Activated T-helper 2 cell treated with anti-CD3 and anti-CD28 coated beads, Interferon-gamma antibody, Interleukin-2, Interleukin-4, amounts not matched to agents 10 μg/mL and 5 μg/mL and 100 μg/mL, durations not matched to agents 14 hours and 24 hours and 36 hours (primary cell): ENCODE results near the gene ZNF419. TPM values are rescaled to one million over a fixed set of nuclear protein-coding genes. Genes with fewer than 3 reads are reported as not detected.
"Not testable (repeated sequence)": the region's sequence is repeated elsewhere in the genome, so short reads cannot be mapped to it uniquely, and the experiment has no call there.

Source experiments
- DNase-seq: peaks from one replicate; pipeline ENCODE4 v3.0.0; 2021; ENCODE audit warnings: low spot score
- H3K27ac Mint-ChIP-seq: one replicate; pipeline ENCODE4 v1.8.0; 2021; ENCODE audit warnings: mixed read lengths
- H3K27me3 Mint-ChIP-seq: one replicate; pipeline ENCODE4 v1.8.0; 2021; ENCODE audit warnings: low read depth, mixed read lengths
- H3K36me3 Mint-ChIP-seq: one replicate; pipeline ENCODE4 v1.8.0; 2021; ENCODE audit warnings: low read depth, mixed read lengths
- H3K4me1 Mint-ChIP-seq: one replicate; pipeline ENCODE4 v1.8.0; 2021; ENCODE audit warnings: low read depth, mixed read lengths
- H3K4me3 Mint-ChIP-seq: one replicate; pipeline ENCODE4 v1.8.0; 2021; ENCODE audit warnings: low read depth, mild to moderate bottlenecking, moderate library complexity, mixed read lengths
- H3K9me3 Mint-ChIP-seq: one replicate; pipeline ENCODE4 v1.8.0; 2021; ENCODE audit warnings: mixed read lengths
- intact Hi-C: fragments of 100-400 bp; cut with micrococcal nuclease; formaldehyde crosslinking; loops from one replicate; pipeline ENCODE4 v1.15.1; 2023
- total RNA-seq: library from RNA; stranded (reverse); gene quantifications from 2 replicates; pipeline ENCODE4 v1.2.3, GENCODE V29; 2022

The ZNF419 gene
- total RNA-seq, 1 donor from 2014 or later, result 4.8 TPM

DNA sequence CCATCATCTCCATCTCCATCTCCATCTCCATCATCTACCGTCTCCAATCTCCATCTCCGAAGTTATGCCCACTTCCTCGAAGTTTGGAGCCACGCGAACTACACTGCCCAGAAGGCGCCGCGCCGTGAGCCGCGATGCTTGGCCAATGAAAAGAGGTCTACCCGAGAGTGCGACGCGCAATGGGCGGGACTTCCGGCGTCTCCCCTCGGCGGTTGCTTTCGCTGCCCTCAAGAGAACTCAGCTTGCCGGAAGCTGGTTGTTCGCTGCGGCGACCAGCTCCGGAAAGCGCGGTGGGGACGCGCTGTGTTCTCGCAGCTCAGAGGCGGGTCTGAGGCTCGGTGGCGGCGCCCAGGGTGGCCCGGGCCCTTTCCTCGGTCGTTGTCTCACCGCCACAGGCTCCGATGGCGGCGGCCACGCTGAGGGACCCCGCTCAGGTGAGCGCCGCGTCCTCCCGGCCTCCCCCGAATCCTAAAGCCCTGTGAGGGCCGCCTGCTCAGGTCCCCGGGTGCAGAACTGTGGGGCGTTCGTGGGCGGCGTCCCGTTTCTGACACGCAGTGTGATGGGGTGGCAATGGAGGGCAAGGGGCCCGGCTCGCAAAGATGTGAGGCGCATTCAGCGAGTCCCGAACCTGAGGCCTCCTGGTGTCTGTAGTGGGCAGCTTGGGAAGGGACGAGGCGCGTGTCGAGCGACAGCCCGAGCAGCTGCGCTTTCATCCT lies 12.3 kb downstream of the ZNF419 start, which contains the start of gene ZNF773:
ZNF773 (plus strand) TSS at position 259 of the 716 bp plus-strand sequence; CDS start at position 402, 143 bp downstream.
- peaks cover 16% of the 10 kb centered on the region for H3K4me1 Mint-ChIP-seq
- H3K36me3 Mint-ChIP-seq, result peaks cover 53% of the 10 kb centered on the region
- not testable (repeated sequence) for H3K27me3 Mint-ChIP-seq
- peak within 1 kb of the TSS; percentile 76 for H3K4me3 Mint-ChIP-seq
- intact Hi-C loops, result loop anchor here (1.0 kb wide), 1 partner anchor 13 kb away; the partner anchor contains the start of gene ZNF419
- DNase-seq, result peak; percentile 93
- peak within 1 kb of the TSS; percentile 47 for H3K27ac Mint-ChIP-seq
- H3K9me3 Mint-ChIP-seq, result peaks cover 60% of the 10 kb centered on the region

DNA sequence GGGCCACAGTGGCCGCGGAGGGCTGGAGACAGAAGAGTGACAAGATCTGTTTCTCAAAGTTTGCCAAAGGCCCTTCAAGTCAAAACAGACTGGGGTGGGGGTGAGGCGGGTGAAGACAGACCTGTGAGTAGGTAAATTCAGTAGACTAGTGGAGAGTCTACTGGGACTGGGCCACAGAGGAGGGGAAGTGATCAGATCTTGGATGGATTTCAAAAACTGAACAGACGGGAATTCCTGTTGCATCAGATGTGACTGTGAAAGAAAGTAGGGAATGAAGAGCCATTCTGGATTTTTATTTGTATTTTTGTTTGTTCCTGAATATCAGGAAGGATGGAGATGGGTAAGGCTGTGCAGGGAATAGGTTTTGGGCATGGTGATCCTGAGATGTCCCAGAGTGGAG lies 12.8 kb downstream of the ZNF419 start:
- H3K36me3 Mint-ChIP-seq, result peaks cover 56% of the 10 kb centered on the region
- peaks cover 60% of the 10 kb centered on the region for H3K9me3 Mint-ChIP-seq
- H3K4me3 Mint-ChIP-seq, result peak overlapping the region; percentile 76
- intact Hi-C loops, DNase-seq, H3K27me3 Mint-ChIP-seq: not testable (repeated sequence)
- peaks cover 16% of the 10 kb centered on the region for H3K4me1 Mint-ChIP-seq
- peak overlapping the region; percentile 8 for H3K27ac Mint-ChIP-seq

DNA sequence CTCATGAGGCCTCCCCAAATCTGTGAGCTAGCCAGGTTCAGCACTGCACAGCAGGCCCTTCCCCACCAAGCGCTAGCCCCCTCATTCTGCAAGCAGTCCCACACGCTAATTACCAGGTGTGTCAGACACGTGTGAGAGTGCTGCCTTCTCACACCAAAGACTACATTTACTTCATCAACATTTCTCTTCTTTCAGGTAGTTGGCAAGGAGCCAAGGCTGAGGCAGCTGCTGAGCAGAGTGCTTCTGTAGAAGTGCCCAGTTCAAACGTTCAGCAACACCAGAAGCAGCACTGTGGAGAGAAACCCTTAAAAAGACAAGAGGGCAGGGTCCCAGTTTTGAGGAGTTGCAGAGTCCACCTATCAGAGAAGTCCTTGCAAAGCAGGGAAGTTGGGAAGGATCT lies 18.6 kb downstream of the ZNF419 start:
- intact Hi-C loops, result no loop called here
- peaks cover 71% of the 10 kb centered on the region for H3K9me3 Mint-ChIP-seq
- no peak overlapping the region for H3K4me3 Mint-ChIP-seq
- H3K27me3 Mint-ChIP-seq, result no peaks in the 10 kb centered on the region
- H3K4me1 Mint-ChIP-seq, result peaks cover 2% of the 10 kb centered on the region
- H3K27ac Mint-ChIP-seq, result no peak overlapping the region
- H3K36me3 Mint-ChIP-seq, result peaks cover 78% of the 10 kb centered on the region
- no peak for DNase-seq

DNA sequence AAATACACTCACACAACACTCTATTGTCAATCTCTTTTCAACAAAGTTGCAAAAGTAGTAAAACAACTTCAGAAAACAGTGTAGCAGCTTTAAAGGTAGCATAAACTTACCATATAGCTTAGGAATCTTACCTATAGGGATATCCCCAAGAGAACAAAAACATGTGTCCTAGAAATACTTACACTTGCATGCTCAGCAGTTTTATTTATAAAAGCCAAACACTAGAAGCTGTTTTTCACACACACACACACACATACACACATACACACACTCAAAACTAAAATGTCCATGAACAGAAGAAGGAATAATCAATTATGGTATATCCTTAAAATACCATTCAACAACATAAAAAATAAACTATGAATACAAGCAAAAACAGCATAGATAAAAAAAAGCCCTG lies 23.9 kb downstream of the ZNF419 start:
- no peaks in the 10 kb centered on the region for H3K4me1 Mint-ChIP-seq
- no peak for DNase-seq
- intact Hi-C loops, result no loop called here
- H3K27me3 Mint-ChIP-seq, result no peaks in the 10 kb centered on the region
- H3K4me3 Mint-ChIP-seq, result no peak overlapping the region
- no peak overlapping the region for H3K27ac Mint-ChIP-seq
- H3K36me3 Mint-ChIP-seq, result peaks cover 60% of the 10 kb centered on the region
- H3K9me3 Mint-ChIP-seq, result peaks cover 70% of the 10 kb centered on the region

DNA sequence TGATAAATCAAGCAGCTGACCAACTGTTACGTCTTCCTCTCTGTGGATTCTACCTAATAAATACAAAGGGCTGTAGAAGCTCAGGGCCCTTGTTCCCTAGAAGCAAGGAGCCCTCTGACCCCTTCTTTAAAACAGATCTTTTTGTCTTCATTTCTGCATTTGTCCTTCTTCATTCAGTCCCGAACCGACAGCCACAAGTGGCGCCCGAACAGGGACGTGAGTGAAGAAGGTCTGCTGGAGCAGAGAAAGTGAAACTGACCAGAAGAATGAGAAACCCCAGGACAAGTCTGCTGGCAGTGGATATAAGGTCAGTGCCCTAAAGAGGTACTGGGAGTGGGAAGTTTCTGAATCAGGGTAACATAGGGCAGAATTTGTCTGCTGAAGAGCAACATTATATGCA lies 25.3 kb downstream of the ZNF419 start:
- Mint-ChIP-seq H3K27ac (no peak overlapping the region), H3K4me1 (no peaks in the 10 kb centered on the region), H3K4me3 (no peak overlapping the region), H3K9me3 (peaks cover 69% of the 10 kb centered on the region), H3K36me3 (peaks cover 49% of the 10 kb centered on the region), H3K27me3 (no peaks in the 10 kb centered on the region)
- no peak for DNase-seq
- intact Hi-C loops, result no loop called here

DNA sequence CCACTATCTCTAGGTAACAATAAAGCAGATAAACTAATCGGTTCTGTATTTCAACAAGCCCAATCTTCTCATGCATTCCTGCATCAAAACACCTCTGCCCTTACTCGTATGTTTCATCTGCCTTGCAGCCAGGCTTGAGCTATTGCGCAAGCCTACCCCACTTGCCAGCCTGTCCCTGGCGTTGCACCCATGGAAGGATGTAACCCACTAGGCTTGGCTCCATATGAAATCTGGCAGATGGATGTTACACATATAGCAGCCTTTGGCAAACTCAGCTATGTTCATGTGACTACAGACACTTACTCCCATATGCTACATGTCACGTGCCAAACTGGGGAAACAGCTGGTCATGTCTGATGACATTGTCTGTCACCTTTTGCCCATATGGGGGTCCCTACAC lies 27.7 kb downstream of the ZNF419 start:
- no peaks in the 10 kb centered on the region for H3K27me3 Mint-ChIP-seq
- H3K9me3 Mint-ChIP-seq, result peaks cover 61% of the 10 kb centered on the region
- peaks cover 38% of the 10 kb centered on the region for H3K36me3 Mint-ChIP-seq
- intact Hi-C loops, result no loop called here
- no peak overlapping the region for H3K27ac Mint-ChIP-seq
- no peak for DNase-seq
- H3K4me1 Mint-ChIP-seq, result no peaks in the 10 kb centered on the region
- H3K4me3 Mint-ChIP-seq, result no peak overlapping the region

DNA sequence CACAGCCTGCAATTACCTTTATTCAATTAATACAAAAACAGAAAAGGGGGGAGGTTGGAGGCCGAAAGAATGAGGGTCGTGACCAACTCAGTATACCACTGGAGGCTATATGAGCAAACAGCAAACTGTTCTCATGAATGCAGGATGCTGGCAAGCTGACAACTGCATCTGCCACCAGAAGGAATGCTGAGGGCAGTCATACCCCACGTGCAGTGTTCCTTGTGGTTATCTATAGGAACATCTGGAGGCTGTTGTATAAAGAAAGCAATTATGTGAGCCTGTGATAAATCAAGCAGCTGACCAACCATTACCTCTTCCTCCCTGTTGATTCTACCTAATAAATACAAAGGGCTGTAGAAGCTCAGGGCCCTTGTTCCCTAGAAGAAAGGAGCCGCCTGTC lies 30.5 kb downstream of the ZNF419 start:
- H3K4me1 Mint-ChIP-seq, H3K4me3 Mint-ChIP-seq, DNase-seq, H3K27me3 Mint-ChIP-seq, intact Hi-C loops, H3K27ac Mint-ChIP-seq: not testable (repeated sequence)
- H3K36me3 Mint-ChIP-seq, result peaks cover 30% of the 10 kb centered on the region
- H3K9me3 Mint-ChIP-seq, result peaks cover 58% of the 10 kb centered on the region

DNA sequence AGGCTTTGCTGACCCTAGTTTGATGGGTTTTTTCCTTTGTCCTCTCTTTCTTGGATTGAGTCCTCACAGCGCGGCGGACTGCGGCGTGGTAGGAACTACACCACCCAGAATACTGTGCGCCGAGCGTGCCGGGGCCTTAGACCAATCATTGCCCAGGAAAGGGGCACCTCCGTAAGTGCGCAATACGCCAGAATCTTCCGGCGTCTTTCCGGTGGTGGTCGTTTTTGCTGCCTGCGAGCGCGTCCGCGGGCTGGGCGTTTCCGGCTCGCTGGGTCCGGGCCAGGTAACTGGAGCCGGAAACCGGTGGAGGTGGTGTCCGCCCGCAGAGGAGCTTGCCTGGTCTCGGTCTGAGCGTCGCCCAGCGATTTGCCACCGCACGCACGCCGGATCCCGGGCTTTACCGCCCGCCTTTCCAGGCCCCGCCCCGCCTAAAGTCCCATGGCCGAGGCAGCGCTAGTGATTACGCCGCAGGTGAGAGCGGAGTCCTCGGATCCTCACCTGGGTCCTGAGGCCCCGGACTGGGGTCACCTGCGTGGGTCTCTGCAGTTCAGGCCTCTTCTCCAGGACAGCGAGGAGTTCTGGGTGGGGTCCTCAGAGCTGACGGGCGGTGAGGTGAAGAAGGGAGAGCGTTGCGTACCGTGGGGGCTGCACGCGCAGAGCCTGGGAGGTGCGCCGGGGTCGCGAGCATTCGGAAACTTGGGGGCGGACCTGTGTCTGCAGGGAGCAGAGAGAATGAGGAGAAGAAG lies 39.8 kb downstream of the ZNF419 start, which contains the start of gene ZNF549:
ZNF549 (plus strand) TSS at position 221 of the 746 bp plus-strand sequence; CDS start at position 439, 218 bp downstream.
- Mint-ChIP-seq H3K27ac (peak within 1 kb of the TSS; percentile 78), H3K4me3 (peak within 1 kb of the TSS; percentile 97), H3K36me3 (peaks cover 42% of the 10 kb centered on the region), H3K4me1 (peaks cover 15% of the 10 kb centered on the region), H3K9me3 (peaks cover 74% of the 10 kb centered on the region), H3K27me3 (no peaks in the 10 kb centered on the region)
- intact Hi-C loops, result loop anchor here (1.0 to 5.0 kb wide), 5 partner anchors 32 to 138 kb away; partner anchors contain the start of genes ZNF17, ZNF419, ZNF548 and ZNF550
- DNase-seq, result peak; percentile 84

DNA sequence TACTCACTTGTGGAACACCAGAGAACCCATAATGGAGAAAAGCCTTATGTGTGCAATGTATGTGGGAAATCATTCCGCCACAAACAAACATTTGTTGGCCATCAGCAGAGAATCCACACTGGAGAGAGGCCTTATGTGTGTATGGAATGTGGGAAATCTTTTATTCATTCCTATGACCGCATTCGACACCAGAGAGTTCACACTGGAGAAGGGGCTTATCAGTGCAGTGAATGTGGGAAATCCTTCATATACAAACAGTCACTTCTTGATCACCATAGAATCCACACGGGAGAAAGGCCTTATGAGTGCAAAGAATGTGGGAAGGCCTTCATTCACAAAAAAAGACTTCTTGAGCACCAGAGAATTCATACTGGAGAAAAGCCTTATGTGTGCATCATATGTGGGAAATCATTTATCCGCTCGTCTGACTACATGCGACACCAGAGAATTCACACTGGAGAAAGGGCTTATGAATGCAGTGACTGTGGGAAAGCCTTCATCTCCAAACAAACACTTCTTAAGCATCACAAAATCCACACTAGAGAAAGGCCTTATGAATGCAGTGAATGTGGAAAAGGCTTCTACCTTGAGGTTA lies 50.5 kb downstream of the ZNF419 start:
- Mint-ChIP-seq H3K27me3 (no peaks in the 10 kb centered on the region), H3K36me3 (peaks cover 98% of the 10 kb centered on the region), H3K4me1 (no peaks in the 10 kb centered on the region), H3K27ac (no peak overlapping the region), H3K9me3 (peaks cover 96% of the 10 kb centered on the region), H3K4me3 (no peak overlapping the region)
- DNase-seq, result no peak
- intact Hi-C loops, result no loop called here

Other genes starting within 250 kb of the ZNF419 start
- gene ZNF805, start 247.1 kb upstream of the ZNF419 start, total RNA-seq, result 6.6 and 6.9 TPM in 2 replicates
- gene ZNF460, start 207.3 kb upstream of the ZNF419 start, total RNA-seq, result 35.8 and 40.2 TPM in 2 replicates
- gene ZNF543, start 167.3 kb upstream of the ZNF419 start, total RNA-seq, result 4.6 and 5.1 TPM in 2 replicates
- 5.2 and 6.5 TPM in 2 replicates for gene ZNF304, start 136.5 kb upstream of the ZNF419 start, total RNA-seq
- 3.8 and 4.1 TPM in 2 replicates for gene TRAPPC2B, start 124.2 kb upstream of the ZNF419 start, total RNA-seq
- gene ZNF547, start 124.2 kb upstream of the ZNF419 start, total RNA-seq, result 1.3 and 2.0 TPM in 2 replicates
- gene ZNF548, start 97.9 kb upstream of the ZNF419 start, total RNA-seq, result 10.5 and 12.5 TPM in 2 replicates
- gene ZNF17, start 76.6 kb upstream of the ZNF419 start, total RNA-seq, result 7.7 and 9.3 TPM in 2 replicates
- gene ZNF749, start 52.4 kb upstream of the ZNF419 start, total RNA-seq, result 21.0 and 21.5 TPM in 2 replicates
- 0.09 TPM in 1 of 2 replicates, not detected in the other for gene VN1R1, start 30.6 kb upstream of the ZNF419 start, total RNA-seq
- 2.0 and 2.3 TPM in 2 replicates for gene ZNF772, start 10.2 kb upstream of the ZNF419 start, total RNA-seq
- 4.5 and 6.0 TPM in 2 replicates for gene ZNF773, start 12.2 kb downstream of the ZNF419 start, total RNA-seq
- gene ZNF549, start 39.6 kb downstream of the ZNF419 start, total RNA-seq, result 3.5 and 4.1 TPM in 2 replicates
- 6.9 and 7.7 TPM in 2 replicates for gene ZNF550, start 72.1 kb downstream of the ZNF419 start, total RNA-seq
- gene ZNF416, start 91.2 kb downstream of the ZNF419 start, total RNA-seq, result 2.9 and 3.5 TPM in 2 replicates
- 2.4 and 2.8 TPM in 2 replicates for gene ZIK1, start 96.4 kb downstream of the ZNF419 start, total RNA-seq
- 4.1 and 5.2 TPM in 2 replicates for gene ZNF530, start 112.1 kb downstream of the ZNF419 start, total RNA-seq
- gene ZNF134, start 126.5 kb downstream of the ZNF419 start, total RNA-seq, result 7.9 and 8.5 TPM in 2 replicates
- 9.6 and 10.6 TPM in 2 replicates for gene ZNF211, start 145.4 kb downstream of the ZNF419 start, total RNA-seq
- gene ZSCAN4, start 181.2 kb downstream of the ZNF419 start, total RNA-seq, result not detected in 2 replicates
- gene ZNF551, start 194.2 kb downstream of the ZNF419 start, total RNA-seq, result 9.7 and 10.6 TPM in 2 replicates
- gene ZNF154, start 221.5 kb downstream of the ZNF419 start, total RNA-seq, result 3.9 and 4.0 TPM in 2 replicates
- 5.3 and 6.0 TPM in 2 replicates for gene ZNF671, start 239.9 kb downstream of the ZNF419 start, total RNA-seq